DND-41 (cell line): ENCODE results near the gene TWSG1.

Experiments
- EZH2 ChIP-seq: IDR thresholded peaks from 3 replicates; pipeline ENCODE4 v1.6.1; 2012; ENCODE audit warnings: borderline replicate concordance, low read depth, mild to moderate bottlenecking, moderate library complexity, low read length, inconsistent platforms; ENCODE audit not compliant: severe bottlenecking
- TF ChIP-seq, protein P1 (sequence below): IDR thresholded peaks from 2 replicates; pipeline ENCODE4 v1.5.1; 2012; ENCODE audit warnings: borderline replicate concordance, low read length, moderate library complexity, mild to moderate bottlenecking; ENCODE audit not compliant: poor library complexity, severe bottlenecking; ENCODE audit errors: extremely low read depth

DNA sequence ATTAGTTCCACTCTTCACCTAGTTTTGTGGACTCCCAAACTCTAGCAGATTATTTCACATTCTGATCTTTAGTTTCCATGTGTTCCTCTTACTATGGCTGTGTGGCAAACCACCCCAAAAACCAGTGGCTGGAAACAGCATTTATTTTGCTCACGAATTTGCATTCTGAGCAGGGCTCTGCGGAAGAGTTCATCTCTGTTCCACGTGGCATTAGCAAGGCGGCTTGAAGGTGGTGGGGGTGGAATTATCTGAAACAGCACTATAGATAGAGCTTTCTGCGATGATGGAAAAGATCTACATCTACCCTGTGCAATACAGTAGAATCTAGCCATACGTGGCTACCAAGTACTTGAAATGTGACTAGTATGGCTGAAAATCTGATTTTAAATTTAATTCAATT lies 5.9 kb downstream of the TWSG1 start:
- TF ChIP-seq, protein P1, sequence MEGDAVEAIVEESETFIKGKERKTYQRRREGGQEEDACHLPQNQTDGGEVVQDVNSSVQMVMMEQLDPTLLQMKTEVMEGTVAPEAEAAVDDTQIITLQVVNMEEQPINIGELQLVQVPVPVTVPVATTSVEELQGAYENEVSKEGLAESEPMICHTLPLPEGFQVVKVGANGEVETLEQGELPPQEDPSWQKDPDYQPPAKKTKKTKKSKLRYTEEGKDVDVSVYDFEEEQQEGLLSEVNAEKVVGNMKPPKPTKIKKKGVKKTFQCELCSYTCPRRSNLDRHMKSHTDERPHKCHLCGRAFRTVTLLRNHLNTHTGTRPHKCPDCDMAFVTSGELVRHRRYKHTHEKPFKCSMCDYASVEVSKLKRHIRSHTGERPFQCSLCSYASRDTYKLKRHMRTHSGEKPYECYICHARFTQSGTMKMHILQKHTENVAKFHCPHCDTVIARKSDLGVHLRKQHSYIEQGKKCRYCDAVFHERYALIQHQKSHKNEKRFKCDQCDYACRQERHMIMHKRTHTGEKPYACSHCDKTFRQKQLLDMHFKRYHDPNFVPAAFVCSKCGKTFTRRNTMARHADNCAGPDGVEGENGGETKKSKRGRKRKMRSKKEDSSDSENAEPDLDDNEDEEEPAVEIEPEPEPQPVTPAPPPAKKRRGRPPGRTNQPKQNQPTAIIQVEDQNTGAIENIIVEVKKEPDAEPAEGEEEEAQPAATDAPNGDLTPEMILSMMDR, result no peak
- no peak for TF ChIP-seq EZH2
